Caco-2 (cell line): ENCODE results near the gene PRCC. TPM values are rescaled to one million over a fixed set of nuclear protein-coding genes. Genes with fewer than 3 reads are reported as not detected.

ENCODE experiments used
- BruUV-seq: library from RNA; stranded (reverse); fragments of 400-500 nt; replicated peaks from 2 replicates; lab custom pipeline; 2021; lab: Mats Ljungman, UMichigan
- CTCF ChIA-PET: fragments of 300-600 bp; sonication (Branson Sonifier 250); formaldehyde crosslinking; loops from one replicate; lab custom pipeline; 2022; ENCODE audit warnings: antibody characterized with exemption; lab: Charles Lee
- POLR2A ChIA-PET: fragments of 300-600 bp; sonication (Branson Sonifier 250); formaldehyde crosslinking; loops from one replicate; lab custom pipeline; 2022; ENCODE audit warnings: antibody characterized with exemption; lab: Charles Lee
- DNase-seq, 2 experiments: peaks; one replicate each; pipeline versions ENCODE4 v3.0.0 to v3.0.0-alpha.2; 2020 to 2022
- H3K27me3 ChIP-seq: replicated peaks from 2 replicates; pipeline ENCODE4 v1.6.0; 2011; ENCODE audit warnings: low read length; ENCODE audit not compliant: control insufficient read depth, insufficient read depth
- H3K36me3 ChIP-seq: 2 replicates; pipeline ENCODE4 v1.5.1; 2011; ENCODE audit warnings: low read length; ENCODE audit not compliant: control insufficient read depth, insufficient read depth
- H3K4me1 ChIP-seq: fragments of 250-450 bp; sonication (Bioruptor Pico); 2 replicates; pipeline ENCODE4 v1.5.1; 2020; ENCODE audit warnings: mild to moderate bottlenecking
- H3K4me3 ChIP-seq: 2 replicates; pipeline ENCODE4 v1.5.1; 2011; ENCODE audit warnings: low read depth, mild to moderate bottlenecking, control low read depth, low read length
- H3K9me3 ChIP-seq: fragments of 250-450 bp; sonication (Bioruptor Pico); 2 replicates; pipeline ENCODE4 v1.5.1; 2020; ENCODE audit warnings: mild to moderate bottlenecking, moderate library complexity
- H3K27ac Mint-ChIP-seq: one replicate; pipeline ENCODE4 v1.8.0; 2022; ENCODE audit warnings: mixed read lengths; ENCODE audit not compliant: unreplicated experiment
- H3K27me3 Mint-ChIP-seq: one replicate; pipeline ENCODE4 v1.8.0; 2022; ENCODE audit warnings: mixed read lengths; ENCODE audit not compliant: insufficient read depth, unreplicated experiment
- H3K36me3 Mint-ChIP-seq: one replicate; pipeline ENCODE4 v1.8.0; 2022; ENCODE audit warnings: mild to moderate bottlenecking, mixed read lengths; ENCODE audit not compliant: insufficient read depth, unreplicated experiment
- H3K4me1 Mint-ChIP-seq: one replicate; pipeline ENCODE4 v1.8.0; 2022; ENCODE audit warnings: low read depth, mixed read lengths; ENCODE audit not compliant: unreplicated experiment
- H3K4me3 Mint-ChIP-seq: one replicate; pipeline ENCODE4 v1.8.0; 2022; ENCODE audit warnings: mild to moderate bottlenecking, moderate library complexity, mixed read lengths; ENCODE audit not compliant: unreplicated experiment
- H3K9me3 Mint-ChIP-seq: one replicate; pipeline ENCODE4 v1.8.0; 2022; ENCODE audit warnings: mixed read lengths; ENCODE audit not compliant: unreplicated experiment
- CTCF ChIP-seq, 2 experiments: fragments of 200-600 bp in 1 of 2; IDR thresholded peaks; 1 replicate in 1 of 2; 2 replicates in 1 of 2; pipeline versions ENCODE4 v1.5.1 to v1.8.0; 2011 to 2022; ENCODE audit warnings: antibody characterized with exemption in 1 of 2, control low read depth in 1 of 2, inconsistent platforms in 1 of 2, low read depth in 1 of 2, low read length in 1 of 2, mild to moderate bottlenecking in 1 of 2, moderate library complexity in 1 of 2; ENCODE audit not compliant: insufficient read depth in 1 of 2, severe bottlenecking in 1 of 2, unreplicated experiment in 1 of 2
- intact Hi-C: fragments of 100-400 bp; cut with micrococcal nuclease; formaldehyde crosslinking; loops from one replicate; pipeline ENCODE4 v1.10.0; 2022; ENCODE audit not compliant: unreplicated experiment
- total RNA-seq: library from RNA; stranded (reverse); gene quantifications from 2 replicates; pipeline ENCODE4 v1.2.3, GENCODE V29; 2022

Gene PRCC
- total RNA-seq, 1 experiment from 2014 or later, result 101 TPM

- H3K36me3 Mint-ChIP-seq, result peaks cover 91% of the 10 kb centered on the region
- H3K4me1 ChIP-seq, result no peaks in the 10 kb centered on the region
- H3K4me3 ChIP-seq, result no peak overlapping the region
- no peak overlapping the region for H3K4me3 Mint-ChIP-seq
- CTCF ChIA-PET, result interaction anchor here (0.6 to 2.3 kb wide), 3 partner anchors 65 to 133 kb away, joined by 3 to 9 read pairs (median 3); partner anchors contain the start of gene NTRK1
- H3K27me3 Mint-ChIP-seq, result no peaks in the 10 kb centered on the region
- DNase-seq, result no peak
- H3K4me1 Mint-ChIP-seq, result no peaks in the 10 kb centered on the region
- H3K9me3 Mint-ChIP-seq, result no peaks in the 10 kb centered on the region
- no peak for TF ChIP-seq CTCF (IDR thresholded peaks at IDR 0.05; ENCODE audit: insufficient read depth in 1 of 2, low read depth in 1 of 2, low read length in 1 of 2, severe bottlenecking in 1 of 2, unreplicated experiment in 1 of 2)
- no peaks in the 10 kb centered on the region for H3K9me3 ChIP-seq
- intact Hi-C loops, result no loop called here
- POLR2A ChIA-PET, result no interaction called here
- no TSS peak for BruUV-seq
- H3K36me3 ChIP-seq, result peaks cover 9% of the 10 kb centered on the region
- H3K27me3 ChIP-seq, result no peaks in the 10 kb centered on the region
- H3K27ac Mint-ChIP-seq, result no peak overlapping the region
These were observed 28.0 kb downstream of the PRCC start for GRCh38 chr1:156795374-156795733.

GRCh38 chr1:156795787-156796186, 28.5 kb downstream of the PRCC start:
- Mint-ChIP-seq H3K4me3 (no peak overlapping the region), H3K27ac (peak overlapping the region; percentile 12), H3K36me3 (peaks cover 94% of the 10 kb centered on the region), H3K4me1 (no peaks in the 10 kb centered on the region), H3K9me3 (no peaks in the 10 kb centered on the region), H3K27me3 (no peaks in the 10 kb centered on the region)
- no peak overlapping the region for H3K4me3 ChIP-seq
- DNase-seq, result no peak
- H3K36me3 ChIP-seq, result peaks cover 9% of the 10 kb centered on the region
- TF ChIP-seq CTCF (IDR thresholded peaks at IDR 0.05; ENCODE audit: insufficient read depth in 1 of 2, low read depth in 1 of 2, low read length in 1 of 2, severe bottlenecking in 1 of 2, unreplicated experiment in 1 of 2), result no peak
- H3K9me3 ChIP-seq, result no peaks in the 10 kb centered on the region
- POLR2A ChIA-PET, result no interaction called here
- CTCF ChIA-PET, result interaction anchor here (1.0 to 2.3 kb wide), 3 partner anchors 63 to 106 kb away, joined by 3 to 9 read pairs (median 3); partner anchors contain the start of genes INSRR and NTRK1
- no peaks in the 10 kb centered on the region for H3K4me1 ChIP-seq
- no peaks in the 10 kb centered on the region for H3K27me3 ChIP-seq
- intact Hi-C loops, result loop anchor here (2.0 kb wide), 1 partner anchor 19 kb away; no protein-coding TSS in a partner anchor
- BruUV-seq, result no TSS peak

- Histone ChIP-seq H3K36me3 (peaks cover 10% of the 10 kb centered on the region), H3K4me3 (no peak overlapping the region), H3K4me1 (no peaks in the 10 kb centered on the region), H3K9me3 (no peaks in the 10 kb centered on the region), H3K27me3 (no peaks in the 10 kb centered on the region)
- no peak for DNase-seq
- H3K27me3 Mint-ChIP-seq, result no peaks in the 10 kb centered on the region
- H3K36me3 Mint-ChIP-seq, result peaks cover 94% of the 10 kb centered on the region
- no peak overlapping the region for H3K4me3 Mint-ChIP-seq
- H3K27ac Mint-ChIP-seq, result peak overlapping the region; percentile 12
- no TSS peak for BruUV-seq
- intact Hi-C loops, result loop anchor here (1.0 to 2.0 kb wide), 4 partner anchors 18 to 94 kb away; partner anchors contain the start of gene NTRK1
- ChIA-PET CTCF (interaction anchor here (1.0 to 2.3 kb wide), 3 partner anchors 63 to 107 kb away, joined by 3 to 9 read pairs (median 3); partner anchors contain the start of genes INSRR and NTRK1), POLR2A (no interaction called here)
- no peaks in the 10 kb centered on the region for H3K4me1 Mint-ChIP-seq
- no peak for TF ChIP-seq CTCF (IDR thresholded peaks at IDR 0.05; ENCODE audit: insufficient read depth in 1 of 2, low read depth in 1 of 2, low read length in 1 of 2, severe bottlenecking in 1 of 2, unreplicated experiment in 1 of 2)
- H3K9me3 Mint-ChIP-seq, result no peaks in the 10 kb centered on the region
These were observed 29.2 kb downstream of the PRCC start for GRCh38 chr1:156796340-156797097.
